ENCODE results near the gene SETBP1. TPM values are rescaled to one million over a fixed set of nuclear protein-coding genes. Genes with fewer than 3 reads are reported as not detected.
"Not testable (repeated sequence)": the region's sequence is repeated elsewhere in the genome, so short reads cannot be mapped to it uniquely, and the experiment has no call there.

SETBP1 gene
- total RNA-seq, 1 donor from 2014 or later: 80.0 TPM

GRCh38 chr18:44796429-44797428, 116.0 kb downstream of the SETBP1 start:
- DNase-seq (ENCODE audit: extremely low spot score, unreplicated experiment): no peak
- H3K4me1 Mint-ChIP-seq (ENCODE audit: unreplicated experiment): peaks cover 27% of the 10 kb centered on the region
- H3K27ac Mint-ChIP-seq (ENCODE audit: unreplicated experiment): no peak overlapping the region
- H3K4me3 Mint-ChIP-seq (ENCODE audit: unreplicated experiment): no peak overlapping the region
- peaks cover 49% of the 10 kb centered on the region for H3K36me3 Mint-ChIP-seq (ENCODE audit: unreplicated experiment)
- TF ChIP-seq, protein P1, sequence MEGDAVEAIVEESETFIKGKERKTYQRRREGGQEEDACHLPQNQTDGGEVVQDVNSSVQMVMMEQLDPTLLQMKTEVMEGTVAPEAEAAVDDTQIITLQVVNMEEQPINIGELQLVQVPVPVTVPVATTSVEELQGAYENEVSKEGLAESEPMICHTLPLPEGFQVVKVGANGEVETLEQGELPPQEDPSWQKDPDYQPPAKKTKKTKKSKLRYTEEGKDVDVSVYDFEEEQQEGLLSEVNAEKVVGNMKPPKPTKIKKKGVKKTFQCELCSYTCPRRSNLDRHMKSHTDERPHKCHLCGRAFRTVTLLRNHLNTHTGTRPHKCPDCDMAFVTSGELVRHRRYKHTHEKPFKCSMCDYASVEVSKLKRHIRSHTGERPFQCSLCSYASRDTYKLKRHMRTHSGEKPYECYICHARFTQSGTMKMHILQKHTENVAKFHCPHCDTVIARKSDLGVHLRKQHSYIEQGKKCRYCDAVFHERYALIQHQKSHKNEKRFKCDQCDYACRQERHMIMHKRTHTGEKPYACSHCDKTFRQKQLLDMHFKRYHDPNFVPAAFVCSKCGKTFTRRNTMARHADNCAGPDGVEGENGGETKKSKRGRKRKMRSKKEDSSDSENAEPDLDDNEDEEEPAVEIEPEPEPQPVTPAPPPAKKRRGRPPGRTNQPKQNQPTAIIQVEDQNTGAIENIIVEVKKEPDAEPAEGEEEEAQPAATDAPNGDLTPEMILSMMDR (IDR thresholded peaks at IDR 0.05): no peak
- no peaks in the 10 kb centered on the region for H3K27me3 Mint-ChIP-seq (ENCODE audit: unreplicated experiment)
- H3K9me3 Mint-ChIP-seq (ENCODE audit: unreplicated experiment): peaks cover 5% of the 10 kb centered on the region

DNA sequence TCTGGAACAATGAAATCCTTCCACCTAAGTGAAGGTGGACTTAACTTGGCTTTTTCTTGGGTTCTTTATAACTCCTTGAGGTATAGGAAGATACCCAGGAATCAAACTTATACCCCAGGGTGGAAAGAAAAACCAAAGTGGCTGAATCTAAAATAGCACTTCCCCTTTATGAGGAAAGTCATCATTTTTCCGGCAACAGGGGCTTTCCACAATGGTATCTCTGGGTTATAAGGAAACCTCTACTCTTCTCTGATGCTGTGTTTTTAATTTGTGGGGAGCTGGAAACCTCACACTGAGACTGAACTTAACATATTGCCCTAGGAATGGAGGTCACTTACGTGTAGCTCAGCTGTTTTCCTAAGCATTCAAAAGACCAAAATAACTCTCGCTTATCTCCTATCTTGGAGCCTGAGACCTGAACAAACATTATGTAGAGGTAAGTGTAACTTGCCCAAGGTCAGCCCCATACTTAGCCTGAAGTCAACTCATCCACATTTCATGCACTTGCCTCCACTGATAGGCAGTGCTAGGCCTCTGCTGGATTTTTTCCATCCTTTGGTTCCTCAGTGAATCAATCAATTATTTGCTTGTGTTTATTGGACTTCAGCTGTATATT, 117.9 kb downstream of the SETBP1 start:
- Mint-ChIP-seq H3K4me3 (ENCODE audit: unreplicated experiment) (no peak overlapping the region), H3K4me1 (ENCODE audit: unreplicated experiment) (peaks cover 26% of the 10 kb centered on the region), H3K9me3 (ENCODE audit: unreplicated experiment) (peaks cover 5% of the 10 kb centered on the region), H3K36me3 (ENCODE audit: unreplicated experiment) (peaks cover 57% of the 10 kb centered on the region), H3K27me3 (ENCODE audit: unreplicated experiment) (no peaks in the 10 kb centered on the region), H3K27ac (ENCODE audit: unreplicated experiment) (no peak overlapping the region)
- TF ChIP-seq, protein P1 (IDR thresholded peaks at IDR 0.05): no peak
- DNase-seq (ENCODE audit: extremely low spot score, unreplicated experiment): no peak

- no peaks in the 10 kb centered on the region for H3K27me3 Mint-ChIP-seq (ENCODE audit: unreplicated experiment)
- H3K9me3 Mint-ChIP-seq (ENCODE audit: unreplicated experiment): peaks cover 5% of the 10 kb centered on the region
- peaks cover 32% of the 10 kb centered on the region for H3K4me1 Mint-ChIP-seq (ENCODE audit: unreplicated experiment)
- TF ChIP-seq, protein P1 (IDR thresholded peaks at IDR 0.05): no peak
- peak overlapping the region; percentile 28 for H3K27ac Mint-ChIP-seq (ENCODE audit: unreplicated experiment)
- DNase-seq (ENCODE audit: extremely low spot score, unreplicated experiment): no peak
- H3K4me3 Mint-ChIP-seq (ENCODE audit: unreplicated experiment): no peak overlapping the region
- peaks cover 53% of the 10 kb centered on the region for H3K36me3 Mint-ChIP-seq (ENCODE audit: unreplicated experiment)
These were observed 118.8 kb downstream of the SETBP1 start for GRCh38 chr18:44799382-44799906.

- Mint-ChIP-seq H3K27me3 (ENCODE audit: unreplicated experiment) (no peaks in the 10 kb centered on the region), H3K4me1 (ENCODE audit: unreplicated experiment) (peaks cover 32% of the 10 kb centered on the region), H3K4me3 (ENCODE audit: unreplicated experiment) (no peak overlapping the region), H3K27ac (ENCODE audit: unreplicated experiment) (peak overlapping the region; percentile 28), H3K36me3 (ENCODE audit: unreplicated experiment) (peaks cover 49% of the 10 kb centered on the region), H3K9me3 (ENCODE audit: unreplicated experiment) (peaks cover 5% of the 10 kb centered on the region)
- DNase-seq (ENCODE audit: extremely low spot score, unreplicated experiment): no peak
- TF ChIP-seq, protein P1 (IDR thresholded peaks at IDR 0.05): no peak
These were observed 119.3 kb downstream of the SETBP1 start for GRCh38 chr18:44799907-44800421.

GRCh38 chr18:44800766-44801165, 120.1 kb downstream of the SETBP1 start:
- H3K4me3 Mint-ChIP-seq (ENCODE audit: unreplicated experiment); H3K27me3 Mint-ChIP-seq (ENCODE audit: unreplicated experiment); H3K27ac Mint-ChIP-seq (ENCODE audit: unreplicated experiment); DNase-seq (ENCODE audit: extremely low spot score, unreplicated experiment); H3K9me3 Mint-ChIP-seq (ENCODE audit: unreplicated experiment): not testable (repeated sequence)
- Mint-ChIP-seq H3K36me3 (ENCODE audit: unreplicated experiment) (peaks cover 47% of the 10 kb centered on the region), H3K4me1 (ENCODE audit: unreplicated experiment) (peaks cover 32% of the 10 kb centered on the region)
